ENCODE measurements around the gene DMXL1.

The DMXL1 gene

DNA sequence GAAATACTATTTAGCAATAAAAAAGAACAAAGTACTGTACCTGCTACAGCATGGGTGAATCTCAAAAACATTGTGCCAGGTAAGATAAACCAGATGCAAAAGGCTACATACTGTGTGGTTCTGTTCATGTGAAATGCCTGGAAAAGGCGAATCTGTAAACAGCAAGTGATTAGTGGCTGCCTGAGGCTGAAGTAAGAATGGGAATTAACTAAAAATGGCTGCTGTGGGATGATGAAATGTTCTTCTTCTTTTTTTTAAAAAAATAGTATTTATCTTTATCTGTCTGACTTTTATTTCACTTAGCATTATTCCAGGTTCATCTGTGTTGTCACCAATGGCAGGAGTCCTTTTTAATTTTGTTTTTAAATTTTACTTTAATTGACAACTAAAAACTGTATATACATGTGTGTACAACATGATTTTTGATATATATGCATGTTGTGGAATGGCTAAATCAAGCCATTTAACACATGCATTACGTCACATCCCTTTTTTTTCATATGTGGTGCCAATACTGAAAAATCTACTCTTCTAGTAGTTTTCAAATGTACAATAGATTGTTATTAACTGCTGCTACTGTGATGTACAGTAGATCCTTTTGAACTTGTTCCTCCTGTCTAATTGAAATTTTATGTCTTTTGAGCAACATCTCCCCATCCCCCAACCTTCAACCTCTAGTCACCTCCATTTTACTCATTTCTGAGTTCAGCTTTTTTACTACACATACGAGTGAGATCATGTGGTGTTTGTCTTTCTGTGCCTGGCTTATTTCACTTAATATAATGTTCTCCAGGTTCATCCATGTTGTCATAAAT lies 222.0 kb downstream of the DMXL1 start:
- no peak for DNase-seq

- no peak for DNase-seq
These were observed 222.6 kb downstream of the DMXL1 start for GRCh38 chr5:119293516-119293829.

Measured in stimulated activated naive CD4-positive, alpha-beta T cell treated with Interleukin-2 at 50 U/mL for 16 hours (primary cell).